ENCODE measurements around the gene APOB. TPM values are rescaled to one million over a fixed set of nuclear protein-coding genes. Genes with fewer than 3 reads are reported as not detected.

APOB gene
- polyA plus RNA-seq, 1 of the 3 experiments (the other 2 are of a cell fraction): not detected

GRCh38 chr2:21017748-21018276 is 26.1 kb downstream of the APOB start:
- H4K20me1 ChIP-seq (ENCODE audit: insufficient read depth): no peaks in the 10 kb centered on the region
- no peaks in the 10 kb centered on the region for H3K9me2 ChIP-seq
- H3K27me3 ChIP-seq (ENCODE audit: insufficient read depth): no peaks in the 10 kb centered on the region; the same call in 1 of the 2 replicates
- H3K27ac ChIP-seq (ENCODE audit: low read depth in 2 of 2, low read length in 1 of 2): no peak overlapping the region
- no peaks in the 10 kb centered on the region for H3K9me3 ChIP-seq
- TF ChIP-seq SMC3 (IDR thresholded peaks at IDR 0.05; ENCODE audit: low read depth, low read length) (no peak), FOXM1 (IDR thresholded peaks at IDR 0.05; ENCODE audit: low read depth) (no peak), RFX5 (IDR thresholded peaks at IDR 0.05; ENCODE audit: low read length) (no peak), NRF1 (IDR thresholded peaks at IDR 0.05; ENCODE audit: low read depth, low read length) (no peak), SIN3A (IDR thresholded peaks at IDR 0.05; ENCODE audit: borderline replicate concordance, low read depth, low read length) (no peak), ZBTB33 (IDR thresholded peaks at IDR 0.05; ENCODE audit: borderline replicate concordance, low read depth) (no peak), YY1 (IDR thresholded peaks at IDR 0.05; ENCODE audit: low read depth) (no peak), RAD21 (IDR thresholded peaks at IDR 0.05; ENCODE audit: low read length) (no peak), EZH2phosphoT487 (IDR thresholded peaks at IDR 0.05; ENCODE audit: borderline replicate concordance, low read depth) (no peak), RCOR1 (IDR thresholded peaks at IDR 0.05; ENCODE audit: low read length) (no peak), FOXJ3 (CRISPR knock-in tag; IDR thresholded peaks at IDR 0.05) (no peak)
- TF ChIP-seq, protein P1, sequence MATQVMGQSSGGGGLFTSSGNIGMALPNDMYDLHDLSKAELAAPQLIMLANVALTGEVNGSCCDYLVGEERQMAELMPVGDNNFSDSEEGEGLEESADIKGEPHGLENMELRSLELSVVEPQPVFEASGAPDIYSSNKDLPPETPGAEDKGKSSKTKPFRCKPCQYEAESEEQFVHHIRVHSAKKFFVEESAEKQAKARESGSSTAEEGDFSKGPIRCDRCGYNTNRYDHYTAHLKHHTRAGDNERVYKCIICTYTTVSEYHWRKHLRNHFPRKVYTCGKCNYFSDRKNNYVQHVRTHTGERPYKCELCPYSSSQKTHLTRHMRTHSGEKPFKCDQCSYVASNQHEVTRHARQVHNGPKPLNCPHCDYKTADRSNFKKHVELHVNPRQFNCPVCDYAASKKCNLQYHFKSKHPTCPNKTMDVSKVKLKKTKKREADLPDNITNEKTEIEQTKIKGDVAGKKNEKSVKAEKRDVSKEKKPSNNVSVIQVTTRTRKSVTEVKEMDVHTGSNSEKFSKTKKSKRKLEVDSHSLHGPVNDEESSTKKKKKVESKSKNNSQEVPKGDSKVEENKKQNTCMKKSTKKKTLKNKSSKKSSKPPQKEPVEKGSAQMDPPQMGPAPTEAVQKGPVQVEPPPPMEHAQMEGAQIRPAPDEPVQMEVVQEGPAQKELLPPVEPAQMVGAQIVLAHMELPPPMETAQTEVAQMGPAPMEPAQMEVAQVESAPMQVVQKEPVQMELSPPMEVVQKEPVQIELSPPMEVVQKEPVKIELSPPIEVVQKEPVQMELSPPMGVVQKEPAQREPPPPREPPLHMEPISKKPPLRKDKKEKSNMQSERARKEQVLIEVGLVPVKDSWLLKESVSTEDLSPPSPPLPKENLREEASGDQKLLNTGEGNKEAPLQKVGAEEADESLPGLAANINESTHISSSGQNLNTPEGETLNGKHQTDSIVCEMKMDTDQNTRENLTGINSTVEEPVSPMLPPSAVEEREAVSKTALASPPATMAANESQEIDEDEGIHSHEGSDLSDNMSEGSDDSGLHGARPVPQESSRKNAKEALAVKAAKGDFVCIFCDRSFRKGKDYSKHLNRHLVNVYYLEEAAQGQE (IDR thresholded peaks at IDR 0.05; ENCODE audit: low read depth, low read length): no peak
- TF ChIP-seq, protein P2, sequence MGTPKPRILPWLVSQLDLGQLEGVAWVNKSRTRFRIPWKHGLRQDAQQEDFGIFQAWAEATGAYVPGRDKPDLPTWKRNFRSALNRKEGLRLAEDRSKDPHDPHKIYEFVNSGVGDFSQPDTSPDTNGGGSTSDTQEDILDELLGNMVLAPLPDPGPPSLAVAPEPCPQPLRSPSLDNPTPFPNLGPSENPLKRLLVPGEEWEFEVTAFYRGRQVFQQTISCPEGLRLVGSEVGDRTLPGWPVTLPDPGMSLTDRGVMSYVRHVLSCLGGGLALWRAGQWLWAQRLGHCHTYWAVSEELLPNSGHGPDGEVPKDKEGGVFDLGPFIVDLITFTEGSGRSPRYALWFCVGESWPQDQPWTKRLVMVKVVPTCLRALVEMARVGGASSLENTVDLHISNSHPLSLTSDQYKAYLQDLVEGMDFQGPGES (IDR thresholded peaks at IDR 0.05; ENCODE audit: low read depth, low read length): no peak
- TF ChIP-seq, protein P3, sequence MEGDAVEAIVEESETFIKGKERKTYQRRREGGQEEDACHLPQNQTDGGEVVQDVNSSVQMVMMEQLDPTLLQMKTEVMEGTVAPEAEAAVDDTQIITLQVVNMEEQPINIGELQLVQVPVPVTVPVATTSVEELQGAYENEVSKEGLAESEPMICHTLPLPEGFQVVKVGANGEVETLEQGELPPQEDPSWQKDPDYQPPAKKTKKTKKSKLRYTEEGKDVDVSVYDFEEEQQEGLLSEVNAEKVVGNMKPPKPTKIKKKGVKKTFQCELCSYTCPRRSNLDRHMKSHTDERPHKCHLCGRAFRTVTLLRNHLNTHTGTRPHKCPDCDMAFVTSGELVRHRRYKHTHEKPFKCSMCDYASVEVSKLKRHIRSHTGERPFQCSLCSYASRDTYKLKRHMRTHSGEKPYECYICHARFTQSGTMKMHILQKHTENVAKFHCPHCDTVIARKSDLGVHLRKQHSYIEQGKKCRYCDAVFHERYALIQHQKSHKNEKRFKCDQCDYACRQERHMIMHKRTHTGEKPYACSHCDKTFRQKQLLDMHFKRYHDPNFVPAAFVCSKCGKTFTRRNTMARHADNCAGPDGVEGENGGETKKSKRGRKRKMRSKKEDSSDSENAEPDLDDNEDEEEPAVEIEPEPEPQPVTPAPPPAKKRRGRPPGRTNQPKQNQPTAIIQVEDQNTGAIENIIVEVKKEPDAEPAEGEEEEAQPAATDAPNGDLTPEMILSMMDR (IDR thresholded peaks at IDR 0.05): no peak
- TF ChIP-seq, protein P4, sequence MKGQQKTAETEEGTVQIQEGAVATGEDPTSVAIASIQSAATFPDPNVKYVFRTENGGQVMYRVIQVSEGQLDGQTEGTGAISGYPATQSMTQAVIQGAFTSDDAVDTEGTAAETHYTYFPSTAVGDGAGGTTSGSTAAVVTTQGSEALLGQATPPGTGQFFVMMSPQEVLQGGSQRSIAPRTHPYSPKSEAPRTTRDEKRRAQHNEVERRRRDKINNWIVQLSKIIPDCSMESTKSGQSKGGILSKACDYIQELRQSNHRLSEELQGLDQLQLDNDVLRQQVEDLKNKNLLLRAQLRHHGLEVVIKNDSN (IDR thresholded peaks at IDR 0.05; ENCODE audit: borderline replicate concordance, low read depth): no peak
- 28% methylated on average over 4 of the region's 4 CpGs for WGBS (ENCODE audit: low lambda C conversion rate)
- H3K4me1 ChIP-seq (ENCODE audit: control insufficient read depth in 1 of 2, insufficient read depth in 2 of 2, low read depth in 1 of 2, low read length in 1 of 2): no peaks in the 10 kb centered on the region
- no peaks in the 10 kb centered on the region for H3K79me2 ChIP-seq (ENCODE audit: insufficient read depth)
- no peak overlapping the region for H3K9ac ChIP-seq
- H3K36me3 ChIP-seq (replicated peaks in 1 of 2; ENCODE audit: control insufficient read depth in 1 of 2, insufficient read depth in 2 of 2, low read length in 1 of 2): no peaks in the 10 kb centered on the region
- no peak for DNase-seq
- H2AFZ ChIP-seq (ENCODE audit: low read depth): no peak overlapping the region
- no peak overlapping the region for H3K4me2 ChIP-seq
- no peak overlapping the region for H3K4me3 ChIP-seq (ENCODE audit: low read depth in 2 of 2, low read length in 1 of 2)
- ChIA-PET CTCF (no interaction called here), POLR2A (no interaction called here)
- no peaks in the 10 kb centered on the region for H3F3A ChIP-seq (replicated peaks; ENCODE audit: insufficient read depth)
